ENCODE results near the gene MEX3D.
"Not testable (repeated sequence)": the region's sequence is repeated elsewhere in the genome, so short reads cannot be mapped to it uniquely, and the experiment has no call there.

MEX3D gene

GRCh38 chr19:1533510-1534150 lies 34.5 kb downstream of the MEX3D start:
- peak; percentile 24 for DNase-seq

- DNase-seq: no peak
Measured at GRCh38 chr19:1532003-1532402, 36.1 kb downstream of the MEX3D start.

GRCh38 chr19:1531587-1531986 lies 36.5 kb downstream of the MEX3D start:
- no peak for DNase-seq

- DNase-seq: not testable (repeated sequence)
Measured at GRCh38 chr19:1530856-1531255, 37.3 kb downstream of the MEX3D start.

- no peak for DNase-seq
Measured at GRCh38 chr19:1529430-1529816, 38.7 kb downstream of the MEX3D start.

GRCh38 chr19:1528596-1529429 lies 39.3 kb downstream of the MEX3D start:
- no peak for DNase-seq

GRCh38 chr19:1527650-1528309 lies 40.3 kb downstream of the MEX3D start:
- no peak for DNase-seq

- peak; percentile 41 for DNase-seq
Measured at GRCh38 chr19:1526979-1527649, 41.0 kb downstream of the MEX3D start.

- peak; percentile 29 for DNase-seq
Measured at GRCh38 chr19:1526066-1526778, 41.9 kb downstream of the MEX3D start.

- DNase-seq: no peak
Measured at GRCh38 chr19:1525343-1525742, 42.8 kb downstream of the MEX3D start.

GRCh38 chr19:1524972-1525325 lies 43.2 kb downstream of the MEX3D start:
- DNase-seq: no peak

- no peak for DNase-seq
Measured at GRCh38 chr19:1524287-1524971, 43.7 kb downstream of the MEX3D start.

GRCh38 chr19:1523412-1524286 lies 44.5 kb downstream of the MEX3D start, which contains the start of gene PLK5:
PLK5 (plus strand) TSS chr19:1524077; CDS start chr19:1526997, 2,920 bp downstream.
- DNase-seq: no peak

GRCh38 chr19:1522838-1523237 lies 45.3 kb downstream of the MEX3D start:
- DNase-seq: no peak

- DNase-seq: no peak
Measured at GRCh38 chr19:1522061-1522460, 46.1 kb downstream of the MEX3D start.

- no peak for DNase-seq
Measured at GRCh38 chr19:1521636-1522035, 46.5 kb downstream of the MEX3D start.

GRCh38 chr19:1520203-1520780 lies 47.8 kb downstream of the MEX3D start:
- peak; percentile 53 for DNase-seq

- not testable (repeated sequence) for DNase-seq
Measured at GRCh38 chr19:1519802-1520201, 48.3 kb downstream of the MEX3D start.

GRCh38 chr19:1518471-1518870 lies 49.7 kb downstream of the MEX3D start:
- DNase-seq: no peak

- peak; percentile 28 for DNase-seq
Measured at GRCh38 chr19:1516395-1516753, 51.8 kb downstream of the MEX3D start.
